Hepatocyte (in vitro differentiated cells): Measurements from ENCODE around the gene SHOC2. TPM values are rescaled to one million over a fixed set of nuclear protein-coding genes. Genes with fewer than 3 reads are reported as not detected.

Source experiments
- DNase-seq: peaks from one replicate; pipeline ENCODE4 v3.0.0-alpha.2; 2016; ENCODE audit warnings: low spot score
- H2AFZ ChIP-seq: fragments of 200-600 bp; sonication (generic); 2 replicates; pipeline ENCODE4 v1.6.0; 2016; ENCODE audit warnings: antibody characterized with exemption, mild to moderate bottlenecking
- H3K27ac ChIP-seq: fragments of 200-600 bp; sonication (generic); 2 replicates; pipeline ENCODE4 v1.5.1; 2016; ENCODE audit warnings: mild to moderate bottlenecking
- H3K27me3 ChIP-seq: fragments of 200-600 bp; sonication (generic); 2 replicates; pipeline ENCODE4 v1.6.1; 2016
- H3K36me3 ChIP-seq: fragments of 200-600 bp; sonication (generic); replicated peaks from 2 replicates; pipeline ENCODE4 v1.5.1; 2016; ENCODE audit warnings: low read depth; ENCODE audit not compliant: insufficient read depth
- H3K4me1 ChIP-seq: fragments of 200-600 bp; sonication (generic); 2 replicates; pipeline ENCODE4 v1.5.1; 2016; ENCODE audit warnings: mild to moderate bottlenecking, moderate library complexity; ENCODE audit not compliant: insufficient read depth
- H3K4me2 ChIP-seq: fragments of 200-600 bp; sonication (generic); 2 replicates; pipeline ENCODE4 v1.6.0; 2016
- H3K4me3 ChIP-seq: fragments of 200-600 bp; sonication (generic); 2 replicates; pipeline ENCODE4 v1.5.1; 2016; ENCODE audit warnings: mild to moderate bottlenecking
- H3K79me2 ChIP-seq: fragments of 200-600 bp; sonication (generic); 2 replicates; pipeline ENCODE4 v1.6.0; 2017; ENCODE audit warnings: mild to moderate bottlenecking
- H3K9me2 ChIP-seq: fragments of 200-600 bp; sonication (generic); replicated peaks from 2 replicates; pipeline ENCODE4 v1.6.0; 2017; ENCODE audit warnings: mild to moderate bottlenecking; ENCODE audit not compliant: insufficient read depth
- H3K9me3 ChIP-seq: fragments of 200-600 bp; sonication (generic); 2 replicates; pipeline ENCODE4 v1.5.1; 2016; ENCODE audit warnings: low read depth, mild to moderate bottlenecking
- H4K20me1 ChIP-seq: fragments of 200-600 bp; sonication (generic); 2 replicates; pipeline ENCODE4 v1.6.0; 2016; ENCODE audit warnings: mild to moderate bottlenecking; ENCODE audit not compliant: insufficient read depth, poor library complexity, severe bottlenecking
- EZH2 ChIP-seq: fragments of 200-600 bp; sonication (generic); IDR thresholded peaks from 2 replicates; pipeline ENCODE4 v1.6.1; 2016; ENCODE audit warnings: antibody characterized with exemption, mild to moderate bottlenecking, borderline replicate concordance
- EZH2phosphoT487 ChIP-seq: fragments of 200-600 bp; sonication (generic); IDR thresholded peaks from one replicate; pipeline ENCODE4 v1.6.1; 2018; ENCODE audit warnings: antibody characterized with exemption, mild to moderate bottlenecking, low read depth, moderate library complexity; ENCODE audit not compliant: unreplicated experiment, severe bottlenecking
- WGBS: methylation state at CpG from one replicate; pipeline ENCODE4 v1.1.6; 2016; ENCODE audit warnings: low lambda C conversion rate; ENCODE audit errors: missing lambda C conversion rate; 5-methylcytosine and 5-hydroxymethylcytosine counted together
- polyA plus RNA-seq: library from polyadenylated mRNA; unstranded; fragments of >200 nt; fragmentation: Nextera tagmentation; extraction: Ambion mirVana; gene quantifications from 2 replicates; pipeline ENCODE4 v1.2.1, GENCODE V29; 2016
- total RNA-seq: library from RNA; depleted of rRNA; stranded (reverse); fragments of >200 nt; gene quantifications from 2 replicates; pipeline ENCODE4 v1.2.3, GENCODE V29; 2014
- TF ChIP-seq, protein P1 (sequence below): fragments of 200-600 bp; sonication (generic); IDR thresholded peaks from 2 replicates; pipeline ENCODE4 v1.5.1; 2016; ENCODE audit warnings: antibody characterized with exemption, mild to moderate bottlenecking; ENCODE audit not compliant: poor library complexity

Gene SHOC2
- total and polyA plus RNA-seq, 2 experiments from 2014 or later = 27.5 to 58.9 TPM

DNA sequence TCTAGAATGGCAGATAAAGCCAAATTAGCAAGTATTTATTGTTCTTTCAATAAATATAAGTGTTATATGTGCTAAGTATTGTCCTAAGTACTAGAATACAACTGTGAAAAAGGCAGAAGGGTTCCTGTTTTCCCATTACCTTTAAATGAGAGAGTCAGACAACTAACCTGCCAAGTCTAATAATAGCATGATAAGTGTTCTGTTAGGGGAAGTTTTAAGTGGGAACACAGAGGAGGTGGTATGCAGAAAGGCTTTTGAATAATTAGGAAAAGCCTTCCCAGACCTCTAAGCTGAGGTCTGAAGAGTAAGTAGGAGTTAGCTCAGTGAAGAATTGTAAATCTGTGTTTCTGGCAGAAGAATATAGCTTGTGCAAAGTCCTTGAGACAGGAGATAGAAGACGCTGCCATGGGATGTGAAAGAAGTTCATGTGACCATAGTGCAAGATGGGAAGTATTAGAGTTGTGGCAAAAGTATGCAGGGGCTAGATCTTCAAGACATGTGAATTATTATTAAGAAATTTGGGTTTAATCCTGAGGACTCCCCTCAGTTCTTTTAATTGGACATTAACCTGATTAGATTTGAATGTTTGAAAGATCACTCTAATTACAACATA lies 12.5 kb downstream of the SHOC2 start:
- H4K20me1 ChIP-seq = peaks cover 88% of the 10 kb centered on the region
- H3K4me1 ChIP-seq = peaks cover 6% of the 10 kb centered on the region
- H3K79me2 ChIP-seq = peaks cover 100% of the 10 kb centered on the region
- H2AFZ ChIP-seq = no peak overlapping the region
- no peak overlapping the region for H3K4me2 ChIP-seq
- WGBS = 77% methylated on average over 1 of the region's 1 CpG
- H3K36me3 ChIP-seq = no peaks in the 10 kb centered on the region
- TF ChIP-seq, protein P1, sequence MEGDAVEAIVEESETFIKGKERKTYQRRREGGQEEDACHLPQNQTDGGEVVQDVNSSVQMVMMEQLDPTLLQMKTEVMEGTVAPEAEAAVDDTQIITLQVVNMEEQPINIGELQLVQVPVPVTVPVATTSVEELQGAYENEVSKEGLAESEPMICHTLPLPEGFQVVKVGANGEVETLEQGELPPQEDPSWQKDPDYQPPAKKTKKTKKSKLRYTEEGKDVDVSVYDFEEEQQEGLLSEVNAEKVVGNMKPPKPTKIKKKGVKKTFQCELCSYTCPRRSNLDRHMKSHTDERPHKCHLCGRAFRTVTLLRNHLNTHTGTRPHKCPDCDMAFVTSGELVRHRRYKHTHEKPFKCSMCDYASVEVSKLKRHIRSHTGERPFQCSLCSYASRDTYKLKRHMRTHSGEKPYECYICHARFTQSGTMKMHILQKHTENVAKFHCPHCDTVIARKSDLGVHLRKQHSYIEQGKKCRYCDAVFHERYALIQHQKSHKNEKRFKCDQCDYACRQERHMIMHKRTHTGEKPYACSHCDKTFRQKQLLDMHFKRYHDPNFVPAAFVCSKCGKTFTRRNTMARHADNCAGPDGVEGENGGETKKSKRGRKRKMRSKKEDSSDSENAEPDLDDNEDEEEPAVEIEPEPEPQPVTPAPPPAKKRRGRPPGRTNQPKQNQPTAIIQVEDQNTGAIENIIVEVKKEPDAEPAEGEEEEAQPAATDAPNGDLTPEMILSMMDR = no peak
- TF ChIP-seq EZH2 = no peak
- no peak overlapping the region for H3K4me3 ChIP-seq
- no peaks in the 10 kb centered on the region for H3K27me3 ChIP-seq
- DNase-seq = no peak
- H3K9me3 ChIP-seq = no peaks in the 10 kb centered on the region
- no peak overlapping the region for H3K27ac ChIP-seq
- no peaks in the 10 kb centered on the region for H3K9me2 ChIP-seq

DNA sequence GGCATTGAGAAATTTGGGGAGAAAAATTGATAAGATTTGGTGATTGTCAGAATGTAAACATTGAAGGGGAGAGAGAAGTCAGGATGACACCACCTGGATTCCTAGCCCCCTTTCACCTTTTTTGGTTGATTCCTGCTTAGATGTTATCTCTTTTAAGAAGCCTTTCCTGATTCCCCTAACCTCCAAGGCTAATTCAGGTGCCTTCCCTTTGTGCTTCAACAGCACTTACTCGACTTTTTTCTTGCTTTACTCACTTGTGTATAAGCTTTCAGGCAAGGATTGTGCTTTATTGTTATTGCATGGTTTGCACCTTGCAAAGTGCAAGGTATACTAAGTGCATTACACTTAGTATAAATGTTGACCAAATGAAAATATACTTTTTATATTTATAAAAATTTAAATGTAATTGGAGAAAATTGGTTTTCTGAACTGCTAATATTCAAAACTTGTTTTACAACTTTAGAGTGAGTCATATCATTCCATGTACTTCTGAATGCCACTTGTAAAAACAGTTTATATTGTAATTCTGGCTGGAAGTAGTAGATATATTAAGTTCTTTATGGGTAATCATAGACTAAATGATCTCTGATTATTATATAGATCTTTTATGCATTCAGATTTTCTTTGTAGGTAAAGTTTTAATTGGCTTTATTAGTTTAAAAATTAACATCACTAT lies 13.2 kb downstream of the SHOC2 start:
- Histone ChIP-seq H3K27ac (no peak overlapping the region), H3K36me3 (no peaks in the 10 kb centered on the region), H4K20me1 (peaks cover 87% of the 10 kb centered on the region), H3K27me3 (no peaks in the 10 kb centered on the region), H3K79me2 (peaks cover 100% of the 10 kb centered on the region), H2AFZ (no peak overlapping the region), H3K9me3 (no peaks in the 10 kb centered on the region), H3K9me2 (no peaks in the 10 kb centered on the region), H3K4me3 (no peak overlapping the region), H3K4me1 (peaks cover 6% of the 10 kb centered on the region), H3K4me2 (no peak overlapping the region)
- TF ChIP-seq, protein P1 = no peak
- no peak for TF ChIP-seq EZH2
- TF ChIP-seq EZH2phosphoT487 = no peak
- WGBS = 41% methylated on average over 1 of the region's 1 CpG
- no peak for DNase-seq

DNA sequence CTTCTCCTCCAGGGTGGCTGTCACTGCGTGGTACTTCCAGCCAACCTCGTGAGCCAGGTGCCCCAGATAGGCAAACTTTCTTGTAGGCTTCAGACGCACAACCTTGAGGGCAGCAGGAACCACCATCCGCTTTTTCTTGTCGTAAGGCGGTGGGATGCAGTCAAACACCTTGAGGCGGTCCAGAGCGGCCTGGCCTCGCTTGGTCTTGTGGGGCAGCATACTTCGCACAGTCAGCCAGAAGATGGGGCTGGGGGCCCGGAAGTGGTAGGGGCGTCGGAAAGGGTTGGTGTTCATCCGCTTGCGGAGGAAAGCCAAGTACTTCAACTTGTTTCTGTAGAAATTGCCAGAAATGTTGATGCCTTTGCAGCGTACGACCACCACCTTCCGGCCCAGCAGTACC lies 17.4 kb downstream of the SHOC2 start:
- Histone ChIP-seq H3K79me2 (peaks cover 100% of the 10 kb centered on the region), H2AFZ (no peak overlapping the region), H3K36me3 (no peaks in the 10 kb centered on the region), H3K4me1 (peaks cover 6% of the 10 kb centered on the region), H4K20me1 (peaks cover 68% of the 10 kb centered on the region), H3K27ac (no peak overlapping the region), H3K9me2 (no peaks in the 10 kb centered on the region), H3K4me2 (no peak overlapping the region), H3K4me3 (no peak overlapping the region), H3K9me3 (no peaks in the 10 kb centered on the region), H3K27me3 (no peaks in the 10 kb centered on the region)
- TF ChIP-seq EZH2phosphoT487 = no peak
- TF ChIP-seq, protein P1 = no peak
- no peak for DNase-seq
- WGBS = 99% methylated on average over 17 of the region's 18 CpGs
